ENCODE measurements around the gene NUDT16L1. TPM values are rescaled to one million over a fixed set of nuclear protein-coding genes. Genes with fewer than 3 reads are reported as not detected.

The NUDT16L1 gene
- total and polyA plus RNA-seq, 2 of the 13 experiments (the other 11 are each of a cell fraction or from before 2014, with no cell fraction given): 28.0 to 40.5 TPM

- peaks cover 13 to 17% of the 10 kb centered on the region in 2 experiments; a peak in 4 of 5 replicates for H3K36me3 ChIP-seq (replicated peaks in 1 of 2; ENCODE audit: control insufficient read depth in 1 of 2, insufficient read depth in 2 of 2, low read length in 2 of 2)
- H3K4me1 ChIP-seq (ENCODE audit: insufficient read depth, low read length): peaks cover 22% of the 10 kb centered on the region
- no peak overlapping the region for H3K4me2 ChIP-seq (ENCODE audit: low read depth, low read length)
- DNase-seq (ENCODE audit: low spot score) (no peak), FAIRE-seq (no peak), ATAC-seq (no peak)
- intact Hi-C loops (cut with micrococcal nuclease; ENCODE audit: unreplicated experiment) (no loop called here), in situ Hi-C loops (cut with HindIII; ENCODE audit: extremely low pct_ligation_motif_present, low pct_unique_long_range_greater_than_20kb) (no loop called here)
- WGBS (ENCODE audit: low lambda C conversion rate): 94% methylated on average over 29 of the region's 31 CpGs
- no peak overlapping the region for H3K27ac ChIP-seq (ENCODE audit: extremely low read length, insufficient read depth, low read length)
- ChIA-PET POLR2A (no interaction called here), CTCF (ENCODE audit: low intra/inter-chr PET ratio, low total read pairs) (no interaction called here)
- no peaks in the 10 kb centered on the region for H4K20me1 ChIP-seq (ENCODE audit: insufficient read depth, low read length)
- H3K9me3 ChIP-seq (ENCODE audit: low read length): no peaks in the 10 kb centered on the region
- TF ChIP-seq MNT (IDR thresholded peaks at IDR 0.05): peak; percentile 74
- TF ChIP-seq ZNF292 (CRISPR knock-in tag; IDR thresholded peaks at IDR 0.05; ENCODE audit: borderline replicate concordance, low read depth): no peak
- no peak for TF ChIP-seq AKNA (CRISPR knock-in tag; IDR thresholded peaks at IDR 0.05; ENCODE audit: borderline replicate concordance)
- TF ChIP-seq POLR2AphosphoS5 (IDR thresholded peaks at IDR 0.05; ENCODE audit: low read depth, low read length): 0 out of 2 replicates have a peak, but pooled peaks have one; percentile 8
- TF ChIP-seq ZNF160 (CRISPR knock-in tag; IDR thresholded peaks at IDR 0.05): no peak
- TF ChIP-seq ZNF816 (CRISPR knock-in tag; IDR thresholded peaks at IDR 0.05; ENCODE audit: borderline replicate concordance): no peak
- 0 out of 2 replicates have a peak, but pooled peaks have one; percentile 19 for TF ChIP-seq RBFOX2 (IDR thresholded peaks at IDR 0.05; ENCODE audit: low read depth, low read length)
- no peak for TF ChIP-seq ATF5 (CRISPR knock-in tag; IDR thresholded peaks at IDR 0.05; ENCODE audit: low read depth)
- H2AFZ ChIP-seq (ENCODE audit: low read length): no peak overlapping the region
- H3K4me3 ChIP-seq (replicated peaks in 1 of 3; ENCODE audit: insufficient read depth in 1 of 3, low read depth in 2 of 3, low read length in 3 of 3): no peak overlapping the region
- peaks cover 3% of the 10 kb centered on the region for H3K79me2 ChIP-seq (ENCODE audit: insufficient read depth, low read length)
- no TSS peak for BruUV-seq (replicated peaks)
- no peaks in the 10 kb centered on the region for H3K27me3 ChIP-seq (ENCODE audit: control insufficient read depth in 1 of 2, insufficient read depth in 2 of 2, low read length in 2 of 2)
- no peak overlapping the region for H3K9ac ChIP-seq (ENCODE audit: insufficient read depth, low read depth, low read length)
These were observed 3.3 kb upstream of the NUDT16L1 start for GRCh38 chr16:4689864-4690704.

Data from HepG2 (cell line).